ENCODE data around the gene PHOSPHO2. TPM values are rescaled to one million over a fixed set of nuclear protein-coding genes. Genes with fewer than 3 reads are reported as not detected.
"Not testable (repeated sequence)": the region's sequence is repeated elsewhere in the genome, so short reads cannot be mapped to it uniquely, and the experiment has no call there.

PHOSPHO2 gene
- total and polyA plus RNA-seq, 10 of the 15 experiments (the other 5 are each of a cell fraction or from before 2014, with no cell fraction given) = 2.7 to 7.6 (median 4.2) TPM

DNA sequence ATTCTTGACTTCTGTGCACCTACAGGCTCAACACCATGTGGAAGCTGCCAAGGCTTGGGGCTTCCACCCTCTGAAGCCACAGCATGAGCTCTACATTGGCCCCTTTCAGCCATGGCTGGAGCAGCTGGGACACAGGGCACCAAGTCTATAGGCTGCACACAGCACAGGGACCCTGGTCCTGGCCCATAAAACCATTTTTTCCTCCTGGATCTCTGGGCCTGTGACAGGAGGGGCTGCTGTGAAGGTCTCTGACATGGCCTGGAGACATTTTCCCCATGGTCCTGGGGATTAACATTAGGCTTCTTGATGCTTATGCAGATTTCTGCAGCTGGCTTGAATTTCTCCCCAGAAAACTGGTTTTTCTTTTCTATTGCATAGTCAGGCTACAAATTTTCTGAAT is 6.3 kb upstream of the PHOSPHO2 start:
- H4K20me1 ChIP-seq (ENCODE audit: control insufficient read depth, insufficient read depth); H3K79me2 ChIP-seq (ENCODE audit: control insufficient read depth, insufficient read depth, low read length); intact Hi-C loops (cut with micrococcal nuclease; ENCODE audit: unreplicated experiment); H2AFZ ChIP-seq (ENCODE audit: control insufficient read depth, low read depth, low read length); SMC1A ChIA-PET (ENCODE audit: uncharacterized antibody, unreplicated experiment); BruUV-seq (replicated peaks); H3K4me1 ChIP-seq (ENCODE audit: control insufficient read depth, insufficient read depth, low read length); H3K4me3 ChIP-seq; ATAC-seq; H3K36me3 ChIP-seq (ENCODE audit: control insufficient read depth in 2 of 2, insufficient read depth in 2 of 2, low read length in 1 of 2); H3K27ac ChIP-seq (ENCODE audit: control insufficient read depth, insufficient read depth); POLR2A ChIA-PET; H3K27me3 ChIP-seq (replicated peaks in 1 of 2; ENCODE audit: control insufficient read depth in 2 of 2, insufficient read depth in 2 of 2, low read length in 1 of 2); H3K9ac ChIP-seq (ENCODE audit: control insufficient read depth, insufficient read depth, low read length); H3K4me2 ChIP-seq (ENCODE audit: control insufficient read depth, insufficient read depth); H3K9me3 ChIP-seq (replicated peaks; ENCODE audit: control insufficient read depth, insufficient read depth, low read length); in situ Hi-C loops (cut with MboI); CTCF ChIA-PET; RAD21 ChIA-PET (ENCODE audit: unreplicated experiment); DNase-seq (ENCODE audit: low read depth, low spot score); FAIRE-seq: not testable (repeated sequence)

DNA sequence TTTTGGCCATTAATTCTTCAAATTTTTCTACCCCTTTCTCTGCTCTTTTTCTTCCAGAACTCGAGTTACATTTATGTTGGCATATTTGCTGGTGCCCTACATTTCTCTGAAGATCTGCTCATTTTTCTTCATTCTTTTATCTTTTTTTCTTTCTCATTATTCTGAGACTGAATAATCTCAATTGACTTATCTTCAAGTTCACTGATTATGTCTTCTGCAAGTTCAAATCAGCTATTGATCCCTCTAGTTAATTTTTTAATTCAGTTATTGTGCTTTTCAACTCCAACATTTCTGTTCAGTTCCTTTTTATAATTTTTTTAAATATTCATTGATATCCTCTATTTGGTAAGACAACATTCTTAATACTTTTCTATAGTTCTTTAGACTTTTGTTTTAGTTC is 3.3 kb upstream of the PHOSPHO2 start:
- Histone ChIP-seq H3K9me3 (replicated peaks; ENCODE audit: control insufficient read depth, insufficient read depth, low read length) (no peaks in the 10 kb centered on the region; the same call in 1 of the 3 replicates), H3K36me3 (ENCODE audit: control insufficient read depth in 2 of 2, insufficient read depth in 2 of 2, low read length in 1 of 2) (no peaks in the 10 kb centered on the region), H3K27me3 (replicated peaks in 1 of 2; ENCODE audit: control insufficient read depth in 2 of 2, insufficient read depth in 2 of 2, low read length in 1 of 2) (0 out of 4 replicates have a peak, but pooled peaks cover 0 to 5% of the 10 kb centered on the region in 2 experiments), H4K20me1 (ENCODE audit: control insufficient read depth, insufficient read depth) (no peaks in the 10 kb centered on the region), H2AFZ (ENCODE audit: control insufficient read depth, low read depth, low read length) (no peak overlapping the region), H3K4me2 (ENCODE audit: control insufficient read depth, insufficient read depth) (no peak overlapping the region), H3K4me1 (ENCODE audit: control insufficient read depth, insufficient read depth, low read length) (no peaks in the 10 kb centered on the region), H3K27ac (ENCODE audit: control insufficient read depth, insufficient read depth) (no peak overlapping the region), H3K4me3 (no peak overlapping the region), H3K9ac (ENCODE audit: control insufficient read depth, insufficient read depth, low read length) (no peak overlapping the region), H3K79me2 (ENCODE audit: control insufficient read depth, insufficient read depth, low read length) (no peaks in the 10 kb centered on the region)
- CTCF ChIA-PET = interaction anchor here (0.7 to 1.8 kb wide), 5 partner anchors 45 to 674 kb away, joined by 3 to 6 read pairs (median 4); no protein-coding TSS in a partner anchor
- DNase-seq (ENCODE audit: low read depth, low spot score) (no peak), ATAC-seq (no peak), FAIRE-seq (no peak)
- no peak for TF ChIP-seq SMARCA5 (IDR thresholded peaks at IDR 0.05)
- no peak for TF ChIP-seq TCF7 (IDR thresholded peaks at IDR 0.05; ENCODE audit: borderline replicate concordance)
- TF ChIP-seq ZNF217 (IDR thresholded peaks at IDR 0.05) = no peak
- TF ChIP-seq GATAD2B (conservative IDR thresholded peaks at IDR 0.05; ENCODE audit: low read depth) = no peak
- no peak for TF ChIP-seq LARP7 (IDR thresholded peaks at IDR 0.05)
- TF ChIP-seq RAD21 (IDR thresholded peaks at IDR 0.05; ENCODE audit: insufficient read depth, low read depth, low read length) = no peak
- TF ChIP-seq CEBPB (IDR thresholded peaks at IDR 0.05; ENCODE audit: borderline replicate concordance in 1 of 2, low read depth in 2 of 2, low read length in 2 of 2) = no peak
- no peak for TF ChIP-seq HDGF (IDR thresholded peaks at IDR 0.05)
- TF ChIP-seq SRF (IDR thresholded peaks at IDR 0.05; ENCODE audit: low read depth in 2 of 2, low read length in 2 of 2) = no peak
- TF ChIP-seq, protein P1, sequence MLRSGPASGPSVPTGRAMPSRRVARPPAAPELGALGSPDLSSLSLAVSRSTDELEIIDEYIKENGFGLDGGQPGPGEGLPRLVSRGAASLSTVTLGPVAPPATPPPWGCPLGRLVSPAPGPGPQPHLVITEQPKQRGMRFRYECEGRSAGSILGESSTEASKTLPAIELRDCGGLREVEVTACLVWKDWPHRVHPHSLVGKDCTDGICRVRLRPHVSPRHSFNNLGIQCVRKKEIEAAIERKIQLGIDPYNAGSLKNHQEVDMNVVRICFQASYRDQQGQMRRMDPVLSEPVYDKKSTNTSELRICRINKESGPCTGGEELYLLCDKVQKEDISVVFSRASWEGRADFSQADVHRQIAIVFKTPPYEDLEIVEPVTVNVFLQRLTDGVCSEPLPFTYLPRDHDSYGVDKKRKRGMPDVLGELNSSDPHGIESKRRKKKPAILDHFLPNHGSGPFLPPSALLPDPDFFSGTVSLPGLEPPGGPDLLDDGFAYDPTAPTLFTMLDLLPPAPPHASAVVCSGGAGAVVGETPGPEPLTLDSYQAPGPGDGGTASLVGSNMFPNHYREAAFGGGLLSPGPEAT (IDR thresholded peaks at IDR 0.05; ENCODE audit: low read depth) = no peak
- intact Hi-C loops (cut with micrococcal nuclease; ENCODE audit: unreplicated experiment) (no loop called here), in situ Hi-C loops (cut with MboI) (no loop called here)
- SMC1A ChIA-PET (ENCODE audit: uncharacterized antibody, unreplicated experiment) = interaction anchor here (1.1 to 1.8 kb wide), 2 partner anchors 23 to 68 kb away, joined by 3 to 5 read pairs; no protein-coding TSS in a partner anchor
- RAD21 ChIA-PET (ENCODE audit: unreplicated experiment) = no interaction called here
- WGBS (ENCODE audit: insufficient coverage, insufficient replicate concordance, low lambda C conversion rate, missing lambda C conversion rate) = 0% methylated on average over 1 of the region's 1 CpG
- POLR2A ChIA-PET = no interaction called here
- no TSS peak for BruUV-seq (replicated peaks)
